ENCODE measurements around the gene B3GALNT2. TPM values are rescaled to one million over a fixed set of nuclear protein-coding genes. Genes with fewer than 3 reads are reported as not detected.
"Not testable (repeated sequence)": the region's sequence is repeated elsewhere in the genome, so short reads cannot be mapped to it uniquely, and the experiment has no call there.

B3GALNT2 gene
- total RNA-seq, 1 donor from 2014 or later: 8.5 TPM

GRCh38 chr1:235457856-235458255, 46.4 kb downstream of the B3GALNT2 start:
- intact Hi-C loops (cut with micrococcal nuclease): not testable (repeated sequence)

- intact Hi-C loops (cut with micrococcal nuclease): no loop called here
Measured at GRCh38 chr1:235455823-235456222, 48.4 kb downstream of the B3GALNT2 start.

DNA sequence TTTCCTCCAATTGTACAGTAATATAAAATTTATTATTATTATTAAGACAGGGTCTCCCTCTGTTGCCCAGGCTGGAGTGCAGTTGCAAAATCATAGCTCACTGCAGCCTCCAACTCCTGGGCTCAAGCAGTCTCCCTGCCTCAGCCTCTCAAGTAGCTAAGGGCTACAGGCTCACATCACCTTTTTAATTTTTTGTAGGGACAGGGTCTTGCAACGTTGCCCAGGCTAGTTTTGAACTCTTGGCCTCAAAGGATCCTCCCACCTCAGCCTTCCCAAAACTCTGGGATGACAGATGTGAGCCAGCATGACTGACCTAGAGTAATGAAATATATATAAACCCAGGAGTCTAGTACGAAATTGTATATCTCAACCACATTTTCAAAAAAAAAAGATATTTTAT, 49.2 kb downstream of the B3GALNT2 start:
- intact Hi-C loops (cut with micrococcal nuclease): no loop called here

- intact Hi-C loops (cut with micrococcal nuclease): no loop called here
Measured at GRCh38 chr1:235454021-235454420, 50.2 kb downstream of the B3GALNT2 start.

DNA sequence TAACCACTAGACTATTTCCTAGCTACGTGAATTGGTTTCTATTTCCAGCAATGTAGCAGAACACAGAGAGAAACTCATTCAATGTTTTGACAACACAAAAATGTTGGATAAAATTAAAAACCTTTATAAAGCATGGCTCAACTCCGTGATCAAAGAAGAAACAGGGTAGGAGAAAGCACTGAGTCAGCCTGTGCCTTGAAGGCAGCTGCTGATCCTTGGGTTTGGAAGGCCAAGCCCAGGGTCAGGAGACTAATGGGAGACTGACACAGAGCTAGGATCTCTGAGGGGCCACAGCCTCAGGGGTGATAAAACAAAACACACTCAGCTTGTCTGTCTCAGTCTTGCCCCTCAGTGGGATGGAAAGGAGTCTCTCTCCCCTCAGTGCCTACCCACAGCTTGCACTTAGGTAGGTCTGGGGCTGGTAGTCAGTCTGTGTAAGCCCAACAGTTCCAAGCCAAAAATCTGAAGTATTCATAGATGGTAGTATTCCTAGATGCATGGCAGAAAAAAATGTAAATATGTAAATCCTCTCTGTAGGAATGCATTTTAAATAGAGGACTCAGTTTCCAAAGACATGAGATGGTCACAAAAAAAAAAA, 53.3 kb downstream of the B3GALNT2 start:
- intact Hi-C loops (cut with micrococcal nuclease): no loop called here

GRCh38 chr1:235450433-235450832, 53.8 kb downstream of the B3GALNT2 start:
- intact Hi-C loops (cut with micrococcal nuclease): no loop called here

GRCh38 chr1:235448616-235449015, 55.6 kb downstream of the B3GALNT2 start:
- intact Hi-C loops (cut with micrococcal nuclease): no loop called here

GRCh38 chr1:235442788-235443429, 61.3 kb downstream of the B3GALNT2 start:
- intact Hi-C loops (cut with micrococcal nuclease): no loop called here

DNA sequence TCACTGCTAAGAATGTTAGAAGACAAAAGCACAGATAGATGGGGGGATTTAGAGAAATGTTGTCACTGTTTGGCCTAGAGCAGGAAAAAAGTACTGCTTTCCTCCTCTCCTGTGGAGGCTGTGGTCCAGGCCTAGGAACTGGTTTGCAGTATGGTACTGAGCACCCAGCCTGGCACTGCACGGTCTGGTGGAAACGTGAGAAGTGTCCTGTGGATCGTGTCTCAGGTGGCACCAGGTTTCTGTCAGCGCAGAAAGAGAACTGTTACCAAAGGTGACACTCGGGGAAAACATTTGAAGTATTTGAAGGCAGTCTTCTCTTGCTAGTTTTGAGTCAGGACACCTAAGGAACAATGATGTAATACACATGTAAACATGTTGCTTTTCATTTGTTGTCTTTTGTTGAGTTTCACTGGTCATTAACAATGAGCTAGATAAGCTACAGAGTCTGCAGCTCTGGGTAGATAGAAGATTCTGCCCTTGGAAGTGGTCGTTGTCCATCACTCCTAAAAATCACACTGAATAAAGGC, 63.0 kb downstream of the B3GALNT2 start:
- intact Hi-C loops (cut with micrococcal nuclease): no loop called here

GRCh38 chr1:235434001-235434400, 70.3 kb downstream of the B3GALNT2 start:
- intact Hi-C loops (cut with micrococcal nuclease): no loop called here

DNA sequence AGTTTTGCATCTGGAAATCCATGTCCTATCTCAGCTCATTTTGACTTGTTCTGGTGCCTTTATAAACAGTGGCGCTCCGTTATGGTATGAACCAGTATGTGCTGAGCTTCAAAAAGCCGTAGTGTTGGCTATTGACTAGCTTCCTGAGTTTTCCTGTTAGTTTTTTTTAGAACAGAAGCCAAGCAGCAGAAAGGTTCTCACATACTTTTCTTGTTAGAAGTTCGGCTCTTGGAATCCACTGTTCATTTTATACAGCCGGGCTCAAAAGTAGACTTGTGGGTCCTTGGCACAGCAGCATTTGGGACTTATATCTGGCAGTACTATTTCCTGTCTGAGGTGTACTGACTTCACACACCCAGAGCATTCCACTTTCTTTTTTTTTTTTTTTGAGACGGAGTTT, 73.3 kb downstream of the B3GALNT2 start:
- intact Hi-C loops (cut with micrococcal nuclease): no loop called here

- intact Hi-C loops (cut with micrococcal nuclease): no loop called here
Measured at GRCh38 chr1:235429143-235429542, 75.1 kb downstream of the B3GALNT2 start.

- intact Hi-C loops (cut with micrococcal nuclease): no loop called here
Measured at GRCh38 chr1:235427447-235427846, 76.8 kb downstream of the B3GALNT2 start.

DNA sequence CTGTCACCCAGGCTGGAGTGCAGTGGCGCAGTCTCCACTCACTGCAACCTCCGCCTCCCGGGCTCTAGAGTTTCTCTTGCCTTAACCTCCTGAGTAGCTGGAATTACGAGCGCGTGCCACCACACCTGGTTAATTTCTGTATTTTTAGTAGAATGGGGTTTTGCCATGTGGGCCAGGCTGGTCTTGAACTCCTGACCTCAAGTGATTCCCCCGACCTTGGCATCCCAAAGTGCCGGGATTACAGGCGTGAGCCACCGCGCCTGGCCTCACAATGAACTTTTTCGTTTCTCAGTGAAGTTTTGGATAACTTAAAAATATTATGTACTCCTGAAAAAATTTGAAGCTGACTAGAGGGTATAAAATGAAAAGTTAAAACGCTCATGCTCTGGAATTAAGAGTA, 77.6 kb downstream of the B3GALNT2 start:
- intact Hi-C loops (cut with micrococcal nuclease): no loop called here

GRCh38 chr1:235426143-235426542, 78.1 kb downstream of the B3GALNT2 start:
- intact Hi-C loops (cut with micrococcal nuclease): no loop called here

DNA sequence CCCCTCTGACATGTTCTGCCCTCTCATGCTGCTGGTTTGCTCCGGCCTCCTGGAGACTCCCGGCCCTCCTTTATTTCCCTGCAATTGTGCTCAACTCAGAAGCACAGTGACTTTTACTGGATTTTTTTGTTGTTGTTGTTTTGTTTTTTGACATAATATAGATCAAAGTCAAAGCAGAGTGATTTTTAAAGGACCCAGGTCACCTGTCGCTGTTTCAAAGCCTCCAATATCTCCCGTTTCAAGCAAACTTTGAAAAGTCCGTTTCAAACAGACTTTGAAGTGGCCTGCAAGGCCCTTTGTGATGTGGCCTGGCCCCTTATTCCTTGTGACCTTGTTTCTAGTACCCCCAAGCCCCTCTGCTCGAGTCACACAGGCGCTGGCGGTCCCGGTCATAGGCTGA, 78.9 kb downstream of the B3GALNT2 start:
- intact Hi-C loops (cut with micrococcal nuclease): no loop called here

DNA sequence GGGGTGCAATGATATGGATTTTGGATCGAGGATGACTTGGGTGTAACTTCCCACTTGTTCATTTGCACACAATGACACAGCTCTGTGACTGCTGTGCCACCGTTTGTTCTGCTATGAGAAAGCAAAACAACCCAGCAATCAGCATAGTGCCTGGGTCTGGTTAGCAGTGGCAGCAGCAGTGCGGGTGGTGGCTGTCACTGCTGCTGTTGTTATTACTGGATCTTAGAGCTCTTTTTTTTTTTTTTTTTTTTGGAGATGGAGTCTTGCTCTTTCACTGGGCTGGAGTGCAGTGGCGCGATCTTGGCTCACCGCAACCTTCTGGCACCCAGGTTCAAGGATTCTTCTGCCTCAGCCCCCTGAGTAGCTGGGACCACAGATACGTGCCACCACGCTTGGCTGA, 80.2 kb downstream of the B3GALNT2 start:
- intact Hi-C loops (cut with micrococcal nuclease): no loop called here

GRCh38 chr1:235423214-235423652, 81.0 kb downstream of the B3GALNT2 start:
- intact Hi-C loops (cut with micrococcal nuclease): no loop called here

DNA sequence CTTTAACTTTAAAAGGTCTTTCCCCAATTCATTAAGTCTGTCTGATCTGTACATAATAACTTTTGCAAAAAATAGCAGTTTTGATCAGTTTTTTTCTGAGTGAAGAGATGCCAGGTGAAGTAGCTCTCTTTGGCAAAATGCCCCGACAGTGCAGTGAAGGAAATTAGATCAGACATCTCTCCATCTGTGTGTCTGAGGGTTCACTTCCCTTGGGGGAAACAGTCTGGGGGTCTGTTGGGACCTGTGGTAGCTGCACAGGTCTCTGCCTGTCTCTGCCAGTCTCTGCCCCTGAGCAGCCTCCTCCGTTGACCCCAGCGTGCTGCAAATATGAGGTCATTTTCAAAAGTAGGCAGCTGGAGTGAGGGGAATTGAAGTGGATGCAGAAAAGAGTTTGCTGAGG, 82.5 kb downstream of the B3GALNT2 start:
- intact Hi-C loops (cut with micrococcal nuclease): no loop called here

DNA sequence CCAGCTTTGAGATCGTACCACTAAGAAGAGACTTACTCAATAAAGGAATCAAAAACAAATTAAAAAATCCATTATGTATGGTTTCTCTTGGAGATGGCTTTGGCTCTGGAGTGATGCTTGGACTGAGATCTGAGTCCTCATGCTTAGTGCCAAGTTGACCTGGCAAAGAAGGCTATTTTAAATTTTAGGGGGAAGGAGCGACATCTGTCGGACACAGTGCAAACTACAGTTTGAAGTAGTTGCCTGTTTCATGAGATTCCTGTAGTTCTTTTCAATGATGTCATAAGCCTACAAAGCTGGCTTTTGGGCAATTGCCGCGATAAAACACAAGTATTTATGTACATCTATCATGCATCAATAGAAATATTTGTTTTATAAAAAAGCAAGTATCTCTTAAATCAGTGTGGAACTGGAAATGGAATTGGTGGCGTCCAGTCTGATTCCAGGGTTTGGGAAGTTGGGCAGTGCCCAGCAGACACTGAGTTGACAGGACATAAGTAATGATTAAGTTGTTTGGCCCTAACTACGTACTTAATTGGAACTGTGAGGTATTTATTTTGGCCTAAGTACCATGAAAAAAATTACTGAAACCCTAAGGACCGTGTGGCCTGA, 87.1 kb downstream of the B3GALNT2 start:
- intact Hi-C loops (cut with micrococcal nuclease): loop anchor here (1.0 to 5.0 kb wide), 4 partner anchors 88 to 920 kb away; partner anchors contain the start of genes ARID4B and GGPS1

DNA sequence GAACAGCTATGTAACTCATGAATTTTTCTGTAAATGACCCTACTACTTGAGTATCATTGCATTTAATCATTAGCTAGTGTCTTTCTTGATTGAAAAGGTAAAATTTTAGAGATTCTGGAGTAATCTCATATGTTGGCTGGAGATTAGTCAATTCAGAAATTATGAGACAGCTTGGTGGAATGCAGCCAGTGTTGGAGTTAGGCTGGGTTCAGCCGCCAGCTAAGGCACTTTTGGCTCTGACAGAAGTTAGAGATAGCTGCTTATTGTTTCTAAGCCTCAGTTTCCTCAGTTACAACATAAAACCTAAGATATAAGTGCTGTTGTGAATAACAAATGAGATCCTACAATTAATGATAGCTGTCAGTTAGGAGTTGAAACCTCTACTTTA, 87.6 kb downstream of the B3GALNT2 start:
- intact Hi-C loops (cut with micrococcal nuclease): loop anchor here (1.0 to 5.0 kb wide), 4 partner anchors 88 to 919 kb away; partner anchors contain the start of genes ARID4B and GGPS1

All from T-helper 2 cell treated with Interferon-gamma antibody and Interleukin-4, amounts not matched to agents 100 ng/mL and 5 ng/mL, for 36 hours (primary cell).